Skeletal muscle cell (primary cell): Measurements from ENCODE around the gene HPX.
A peak's percentile ranks its signal among the peaks of the same experiment; 100 is the strongest.
"Not testable (repeated sequence)": the region's sequence is repeated elsewhere in the genome, so short reads cannot be mapped to it uniquely, and the experiment has no call there.

Experiments used
- DNase-seq: peaks from one replicate; pipeline ENCODE4 v3.0.0-alpha.2; 2010; ENCODE audit warnings: low read depth
- H3K4me3 ChIP-seq: 2 replicates; pipeline ENCODE4 v1.5.1; 2011; ENCODE audit warnings: low read depth, mild to moderate bottlenecking, control low read depth, low read length, moderate library complexity

The HPX gene

GRCh38 chr11:6397636-6398035, 43.2 kb downstream of the HPX start:
- no peak for DNase-seq
- no peak overlapping the region for H3K4me3 ChIP-seq

GRCh38 chr11:6397156-6397555, 43.6 kb downstream of the HPX start:
- no peak for DNase-seq
- H3K4me3 ChIP-seq = no peak overlapping the region

- no peak for DNase-seq
- no peak overlapping the region for H3K4me3 ChIP-seq
These were observed 45.2 kb downstream of the HPX start for GRCh38 chr11:6395470-6396060.

GRCh38 chr11:6393989-6394670, 46.7 kb downstream of the HPX start:
- H3K4me3 ChIP-seq = no peak overlapping the region
- DNase-seq = no peak

- not testable (repeated sequence) for H3K4me3 ChIP-seq, DNase-seq
These were observed 48.5 kb downstream of the HPX start for GRCh38 chr11:6392251-6392650.

GRCh38 chr11:6391537-6392134, 49.2 kb downstream of the HPX start:
- no peak overlapping the region for H3K4me3 ChIP-seq

GRCh38 chr11:6390718-6391469, 49.9 kb downstream of the HPX start:
- no peak for DNase-seq
- peak overlapping the region; percentile 76 for H3K4me3 ChIP-seq

More at GRCh38 chr11:6391537-6392134, 49.2 kb downstream of the HPX start:
- DNase-seq = no peak

- DNase-seq = peak; percentile 40
- H3K4me3 ChIP-seq = peak within 1 kb of the TSS; percentile 76
These were observed 50.7 kb downstream of the HPX start, which contains the start of gene SMPD1 for GRCh38 chr11:6389905-6390717. Gene SMPD1, plus strand, starts transcription at chr11:6390474. Its CDS starts 125 bp downstream, at chr11:6390599.

- no peak overlapping the region for H3K4me3 ChIP-seq
- DNase-seq = no peak
These were observed 52.0 kb downstream of the HPX start for GRCh38 chr11:6388748-6389147.

- DNase-seq = no peak
- no peak overlapping the region for H3K4me3 ChIP-seq
These were observed 52.8 kb downstream of the HPX start for GRCh38 chr11:6387811-6388599.

- DNase-seq = no peak
- H3K4me3 ChIP-seq = no peak overlapping the region
These were observed 55.6 kb downstream of the HPX start for GRCh38 chr11:6385046-6385777.
